K562 (cell line): ENCODE results near the gene TMEM131. TPM values are rescaled to one million over a fixed set of nuclear protein-coding genes. Genes with fewer than 3 reads are reported as not detected.

ENCODE experiments used
- ARID1B ChIP-seq: fragments of 450-650 bp; IDR thresholded peaks from 2 replicates; pipeline ENCODE4 v1.6.1; 2016; ENCODE audit warnings: antibody characterized with exemption, mild to moderate bottlenecking, inconsistent platforms
- ARNT ChIP-seq, 2 experiments: fragments of 450-650 bp; IDR thresholded peaks; 2 replicates each; pipeline ENCODE4 v1.6.1; 2016; ENCODE audit warnings: mild to moderate bottlenecking in 1 of 2
- BRCA1 ChIP-seq, 2 experiments: fragments of 450-650 bp in 1 of 2; sonication (generic) in 1 of 2; formaldehyde crosslinking in 1 of 2; IDR thresholded peaks; 2 replicates each; pipeline versions ENCODE4 v1.5.0 to v1.6.1; 2017 to 2020; ENCODE audit warnings: mild to moderate bottlenecking in 1 of 2, missing genetic modification reagents in 1 of 2
- E2F3 ChIP-seq: fragments of 250-450 bp; sonication (Bioruptor Pico); IDR thresholded peaks from 2 replicates; pipeline ENCODE4 v1.4.0; 2020; ENCODE audit warnings: mild to moderate bottlenecking
- E2F4 ChIP-seq: sonication (generic); formaldehyde crosslinking; IDR thresholded peaks from 2 replicates; pipeline ENCODE4 v1.8.0; 2022; ENCODE audit warnings: mild to moderate bottlenecking, low read depth, missing genetic modification reagents
- GTF2A2 ChIP-seq: IDR thresholded peaks from 2 replicates; pipeline ENCODE4 v1.6.1; 2016; ENCODE audit warnings: mild to moderate bottlenecking, missing genetic modification characterization, missing compliant biosample characterization
- HMG20A ChIP-seq: fragments of 450-650 bp; formaldehyde crosslinking; conservative IDR thresholded peaks from 2 replicates; pipeline ENCODE4 v1.4.0; 2020; ENCODE audit warnings: mild to moderate bottlenecking, mixed read lengths
- HNRNPUL1 ChIP-seq: fragments of 200-400 bp; formaldehyde crosslinking; IDR thresholded peaks from 2 replicates; pipeline ENCODE4 v1.6.1; 2017; ENCODE audit warnings: low read length
- KAT8 ChIP-seq: fragments of 450-650 bp; IDR thresholded peaks from 2 replicates; pipeline ENCODE4 v1.6.1; 2016; ENCODE audit warnings: low read depth, mild to moderate bottlenecking
- TARDBP ChIP-seq: fragments of 450-650 bp; IDR thresholded peaks from 2 replicates; pipeline ENCODE4 v1.6.1; 2016
- TBP ChIP-seq: optimal IDR thresholded peaks from 2 replicates; pipeline ENCODE3; 2011; ENCODE audit warnings: low read depth, low read length, improper control_type of control experiment
- TSC22D4 ChIP-seq: fragments of 450-650 bp; IDR thresholded peaks from 2 replicates; pipeline ENCODE4 v1.6.1; 2016; ENCODE audit warnings: missing genetic modification characterization, missing biosample characterization, control low read depth
- ZNF12 ChIP-seq: sonication (generic); formaldehyde crosslinking; IDR thresholded peaks from 2 replicates; pipeline ENCODE4 v1.4.0; 2020; ENCODE audit warnings: mild to moderate bottlenecking, missing genetic modification reagents
- ZNF121 ChIP-seq: sonication (generic); formaldehyde crosslinking; conservative IDR thresholded peaks from 2 replicates; pipeline ENCODE4 v1.8.0; 2022; ENCODE audit warnings: missing genetic modification reagents
- ZNF57 ChIP-seq: fragments of 450-650 bp; formaldehyde crosslinking; IDR thresholded peaks from 2 replicates; pipeline ENCODE4 v1.4.0; 2020; ENCODE audit warnings: mild to moderate bottlenecking, moderate library complexity
- polyA plus RNA-seq, 8 experiments: library from polyadenylated mRNA; depleted of rRNA in 4 of 8; stranded (reverse) in 5 of 8; unstranded in 3 of 8; fragments of >200 nt; fragmentation: Nextera tagmentation in 2 of 8; fragmentation: Illumina TruSeq in 1 of 8; extraction: Ambion mirVana in 2 of 8; extraction: Trizol in 1 of 8; gene quantifications; 2 replicates each; pipeline versions ENCODE4 v1.2.1 to v1.2.3, GENCODE V29; 2011 to 2014; ENCODE audit warnings: inconsistent platforms in 1 of 8, missing spikeins in 1 of 8
- total RNA-seq, 7 experiments: library from RNA; depleted of rRNA in 6 of 7; stranded (reverse); fragments of >200 nt in 6 of 7; fragmentation: Illumina TruSeq in 2 of 7; extraction: Trizol in 2 of 7; gene quantifications; 2 replicates each; pipeline versions ENCODE4 v1.2.1 to v1.2.3, GENCODE V29; 2011 to 2021; ENCODE audit warnings: low replicate concordance in 1 of 7
- TF ChIP-seq, protein P1 (sequence below): fragments of 450-650 bp; IDR thresholded peaks from 2 replicates; pipeline ENCODE4 v1.6.1; 2016; ENCODE audit warnings: mild to moderate bottlenecking
- TF ChIP-seq, protein P2 (sequence below): fragments of 450-650 bp; formaldehyde crosslinking; IDR thresholded peaks from 2 replicates; pipeline ENCODE4 v1.4.0; 2022; ENCODE audit warnings: missing genetic modification characterization
- TF ChIP-seq, protein P3 (sequence below): fragments of 450-650 bp; IDR thresholded peaks from 2 replicates; pipeline ENCODE4 v1.6.1; 2018; ENCODE audit warnings: mild to moderate bottlenecking, low read depth; ENCODE audit not compliant: partially characterized antibody

Gene TMEM131
- total and polyA plus RNA-seq, 9 of the 15 experiments (the other 6 are each of a cell fraction or from before 2014, with no cell fraction given), result 2.5 to 21.1 (median 12.4) TPM

DNA sequence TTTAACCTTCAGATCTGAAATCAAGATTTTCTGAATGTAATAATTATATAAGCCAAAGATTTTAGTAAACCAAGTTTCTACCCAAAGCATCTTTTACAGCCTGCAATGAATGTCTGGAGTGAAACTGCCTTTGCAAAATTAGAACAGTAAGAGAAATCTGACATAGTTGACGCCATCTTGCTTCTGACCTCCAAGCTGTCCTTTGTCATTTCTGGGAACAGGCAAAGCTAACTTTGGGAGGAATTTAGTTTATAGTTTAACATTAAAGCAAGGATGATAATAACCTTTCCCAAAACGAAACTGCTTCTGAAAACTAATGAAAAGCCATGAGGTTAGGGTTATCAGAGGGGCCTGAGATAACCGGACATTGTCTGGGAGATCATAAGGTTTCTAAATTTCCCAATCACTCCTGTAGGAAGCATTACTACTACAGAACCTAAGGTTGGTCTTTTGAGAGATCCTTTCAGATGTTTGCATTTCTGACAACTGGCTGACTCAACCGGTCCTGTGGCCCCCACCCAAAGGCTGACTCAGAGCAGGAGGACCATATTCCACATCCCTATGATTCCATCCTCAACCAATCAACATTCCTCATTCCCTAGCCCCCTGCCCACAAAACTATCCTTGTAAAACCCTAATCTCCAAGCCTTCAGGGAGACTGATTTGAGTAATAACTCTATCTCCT lies 124.5 kb downstream of the TMEM131 start (continued):
- no peak for TF ChIP-seq E2F4
- TF ChIP-seq BRCA1 (IDR thresholded peaks at IDR 0.05), result no peak
- TF ChIP-seq BRCA1 (CRISPR knock-in tag; IDR thresholded peaks at IDR 0.05), result no peak
- no peak for TF ChIP-seq ZNF121
- TF ChIP-seq ARID1B, result no peak
- TF ChIP-seq HNRNPUL1, result no peak
- no peak for TF ChIP-seq KAT8
- TF ChIP-seq, protein P1, sequence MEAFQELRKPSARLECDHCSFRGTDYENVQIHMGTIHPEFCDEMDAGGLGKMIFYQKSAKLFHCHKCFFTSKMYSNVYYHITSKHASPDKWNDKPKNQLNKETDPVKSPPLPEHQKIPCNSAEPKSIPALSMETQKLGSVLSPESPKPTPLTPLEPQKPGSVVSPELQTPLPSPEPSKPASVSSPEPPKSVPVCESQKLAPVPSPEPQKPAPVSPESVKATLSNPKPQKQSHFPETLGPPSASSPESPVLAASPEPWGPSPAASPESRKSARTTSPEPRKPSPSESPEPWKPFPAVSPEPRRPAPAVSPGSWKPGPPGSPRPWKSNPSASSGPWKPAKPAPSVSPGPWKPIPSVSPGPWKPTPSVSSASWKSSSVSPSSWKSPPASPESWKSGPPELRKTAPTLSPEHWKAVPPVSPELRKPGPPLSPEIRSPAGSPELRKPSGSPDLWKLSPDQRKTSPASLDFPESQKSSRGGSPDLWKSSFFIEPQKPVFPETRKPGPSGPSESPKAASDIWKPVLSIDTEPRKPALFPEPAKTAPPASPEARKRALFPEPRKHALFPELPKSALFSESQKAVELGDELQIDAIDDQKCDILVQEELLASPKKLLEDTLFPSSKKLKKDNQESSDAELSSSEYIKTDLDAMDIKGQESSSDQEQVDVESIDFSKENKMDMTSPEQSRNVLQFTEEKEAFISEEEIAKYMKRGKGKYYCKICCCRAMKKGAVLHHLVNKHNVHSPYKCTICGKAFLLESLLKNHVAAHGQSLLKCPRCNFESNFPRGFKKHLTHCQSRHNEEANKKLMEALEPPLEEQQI, result no peak
- TF ChIP-seq TARDBP, result no peak
- TF ChIP-seq, protein P2, sequence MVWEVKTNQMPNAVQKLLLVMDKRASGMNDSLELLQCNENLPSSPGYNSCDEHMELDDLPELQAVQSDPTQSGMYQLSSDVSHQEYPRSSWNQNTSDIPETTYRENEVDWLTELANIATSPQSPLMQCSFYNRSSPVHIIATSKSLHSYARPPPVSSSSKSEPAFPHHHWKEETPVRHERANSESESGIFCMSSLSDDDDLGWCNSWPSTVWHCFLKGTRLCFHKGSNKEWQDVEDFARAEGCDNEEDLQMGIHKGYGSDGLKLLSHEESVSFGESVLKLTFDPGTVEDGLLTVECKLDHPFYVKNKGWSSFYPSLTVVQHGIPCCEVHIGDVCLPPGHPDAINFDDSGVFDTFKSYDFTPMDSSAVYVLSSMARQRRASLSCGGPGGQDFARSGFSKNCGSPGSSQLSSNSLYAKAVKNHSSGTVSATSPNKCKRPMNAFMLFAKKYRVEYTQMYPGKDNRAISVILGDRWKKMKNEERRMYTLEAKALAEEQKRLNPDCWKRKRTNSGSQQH (CRISPR knock-in tag), result no peak
- no peak for TF ChIP-seq ZNF12 (CRISPR knock-in tag)
- TF ChIP-seq TSC22D4 (tag), result no peak
- TF ChIP-seq ZNF57 (CRISPR knock-in tag), result no peak
- TF ChIP-seq GTF2A2, result peak; percentile 28; the same call in 1 of the 2 replicates
- no peak for TF ChIP-seq HMG20A (CRISPR knock-in tag)
- no peak for TF ChIP-seq TBP
- TF ChIP-seq E2F3 (CRISPR knock-in tag), result no peak
- TF ChIP-seq, protein P3, sequence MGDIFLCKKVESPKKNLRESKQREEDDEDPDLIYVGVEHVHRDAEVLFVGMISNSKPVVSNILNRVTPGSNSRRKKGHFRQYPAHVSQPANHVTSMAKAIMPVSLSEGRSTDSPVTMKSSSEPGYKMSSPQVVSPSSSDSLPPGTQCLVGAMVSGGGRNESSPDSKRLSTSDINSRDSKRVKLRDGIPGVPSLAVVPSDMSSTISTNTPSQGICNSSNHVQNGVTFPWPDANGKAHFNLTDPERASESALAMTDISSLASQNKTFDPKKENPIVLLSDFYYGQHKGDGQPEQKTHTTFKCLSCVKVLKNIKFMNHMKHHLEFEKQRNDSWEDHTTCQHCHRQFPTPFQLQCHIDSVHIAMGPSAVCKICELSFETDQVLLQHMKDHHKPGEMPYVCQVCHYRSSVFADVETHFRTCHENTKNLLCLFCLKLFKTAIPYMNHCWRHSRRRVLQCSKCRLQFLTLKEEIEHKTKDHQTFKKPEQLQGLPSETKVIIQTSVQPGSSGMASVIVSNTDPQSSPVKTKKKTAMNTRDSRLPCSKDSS, result no peak
- no peak for TF ChIP-seq ARNT (IDR thresholded peaks at IDR 0.05)
